GM12878 (cell line): ENCODE measurements around the gene C19orf47. TPM values are rescaled to one million over a fixed set of nuclear protein-coding genes. Genes with fewer than 3 reads are reported as not detected.

Experiments
- FOXM1 ChIP-seq: IDR thresholded peaks from 2 replicates; pipeline ENCODE4 v1.6.1; 2012; ENCODE audit warnings: low read depth, mild to moderate bottlenecking, inconsistent platforms, low read length, moderate library complexity
- MEF2A ChIP-seq: IDR thresholded peaks from 2 replicates; pipeline ENCODE4 v1.6.1; 2011; ENCODE audit warnings: low read depth, mild to moderate bottlenecking, low read length, moderate library complexity; ENCODE audit not compliant: insufficient read depth
- MEF2B ChIP-seq: fragments of 450-650 bp; IDR thresholded peaks from 2 replicates; pipeline ENCODE4 v1.6.1; 2018; ENCODE audit warnings: mild to moderate bottlenecking, moderate library complexity; ENCODE audit not compliant: partially characterized antibody, poor library complexity, severe bottlenecking
- MYB ChIP-seq: fragments of 150-350 bp; IDR thresholded peaks from 2 replicates; pipeline ENCODE4 v1.6.1; 2014; ENCODE audit warnings: mild to moderate bottlenecking, low read depth, low read length, borderline replicate concordance
- NBN ChIP-seq: fragments of 450-650 bp; IDR thresholded peaks from 2 replicates; pipeline ENCODE4 v1.6.1; 2016
- NKRF ChIP-seq: fragments of 450-650 bp; conservative IDR thresholded peaks from 2 replicates; pipeline ENCODE4 v1.6.1; 2017; ENCODE audit warnings: mild to moderate bottlenecking, moderate library complexity
- NR2F1 ChIP-seq: fragments of 450-650 bp; conservative IDR thresholded peaks from 2 replicates; pipeline ENCODE4 v1.6.1; 2017; ENCODE audit warnings: mild to moderate bottlenecking
- POLR2AphosphoS5 ChIP-seq: IDR thresholded peaks from 2 replicates; pipeline ENCODE4 v1.6.1; 2011; ENCODE audit warnings: mild to moderate bottlenecking, low read length, inconsistent platforms
- PRDM15 ChIP-seq: fragments of 450-650 bp; formaldehyde crosslinking; IDR thresholded peaks from 2 replicates; pipeline ENCODE4 v1.4.0; 2020; ENCODE audit warnings: mild to moderate bottlenecking, moderate library complexity
- SIN3A ChIP-seq: IDR thresholded peaks from 2 replicates; pipeline ENCODE4 v1.6.1; 2012; ENCODE audit warnings: low read depth, low read length, improper control_type of control experiment
- SRF ChIP-seq, 2 experiments: IDR thresholded peaks; 2 replicates each; pipeline ENCODE4 v1.6.1; 2011; ENCODE audit warnings: low read depth in 2 of 2, low read length in 2 of 2, mild to moderate bottlenecking in 1 of 2, moderate library complexity in 1 of 2
- TCF12 ChIP-seq: IDR thresholded peaks from 2 replicates; pipeline ENCODE4 v1.6.1; 2011; ENCODE audit warnings: low read depth, mild to moderate bottlenecking, low read length
- polyA plus RNA-seq, 11 experiments: library from polyadenylated mRNA; depleted of rRNA in 4 of 11; unstranded in 6 of 11; stranded (reverse) in 5 of 11; fragments of >200 nt; fragmentation: Nextera tagmentation in 4 of 11; fragmentation: Illumina TruSeq in 1 of 11; extraction: Ambion mirVana in 4 of 11; extraction: Trizol in 1 of 11; gene quantifications; 1 replicate in 1 of 11; 2 replicates in 10 of 11; pipeline versions ENCODE4 v1.2.1 to v1.2.3, GENCODE V29; 2011 to 2016; ENCODE audit warnings: inconsistent platforms in 2 of 11, missing spikeins in 2 of 11, low read depth in 1 of 11
- total RNA-seq, 4 experiments: library from RNA; depleted of rRNA in 3 of 4; stranded (reverse); fragments of >200 nt in 3 of 4; fragmentation: Illumina TruSeq in 1 of 4; extraction: Trizol in 1 of 4; gene quantifications; 2 replicates each; pipeline versions ENCODE4 v1.2.1 to v1.2.3, GENCODE V29; 2013 to 2021
- TF ChIP-seq, protein P1 (sequence below): fragments of 450-650 bp; IDR thresholded peaks from 2 replicates; pipeline ENCODE4 v1.6.1; 2017; ENCODE audit warnings: low read depth, mild to moderate bottlenecking, moderate library complexity
- TF ChIP-seq, protein P2 (sequence below): fragments of 450-650 bp; IDR thresholded peaks from 2 replicates; pipeline ENCODE4 v1.6.1; 2017; ENCODE audit warnings: mild to moderate bottlenecking, moderate library complexity
- TF ChIP-seq, protein P3 (sequence below): IDR thresholded peaks from 2 replicates; pipeline ENCODE4 v1.6.1; 2012; ENCODE audit warnings: low read depth, low read length, improper control_type of control experiment

Gene C19orf47
- total and polyA plus RNA-seq, 10 of the 15 experiments (the other 5 are each of a cell fraction or from before 2014, with no cell fraction given), result 0.11 to 29.1 (median 20.2) TPM

- TF ChIP-seq, protein P1, sequence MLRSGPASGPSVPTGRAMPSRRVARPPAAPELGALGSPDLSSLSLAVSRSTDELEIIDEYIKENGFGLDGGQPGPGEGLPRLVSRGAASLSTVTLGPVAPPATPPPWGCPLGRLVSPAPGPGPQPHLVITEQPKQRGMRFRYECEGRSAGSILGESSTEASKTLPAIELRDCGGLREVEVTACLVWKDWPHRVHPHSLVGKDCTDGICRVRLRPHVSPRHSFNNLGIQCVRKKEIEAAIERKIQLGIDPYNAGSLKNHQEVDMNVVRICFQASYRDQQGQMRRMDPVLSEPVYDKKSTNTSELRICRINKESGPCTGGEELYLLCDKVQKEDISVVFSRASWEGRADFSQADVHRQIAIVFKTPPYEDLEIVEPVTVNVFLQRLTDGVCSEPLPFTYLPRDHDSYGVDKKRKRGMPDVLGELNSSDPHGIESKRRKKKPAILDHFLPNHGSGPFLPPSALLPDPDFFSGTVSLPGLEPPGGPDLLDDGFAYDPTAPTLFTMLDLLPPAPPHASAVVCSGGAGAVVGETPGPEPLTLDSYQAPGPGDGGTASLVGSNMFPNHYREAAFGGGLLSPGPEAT, result 0 out of 2 replicates have a peak, but pooled peaks have one; percentile 22
- TF ChIP-seq SRF (IDR thresholded peaks at IDR 0.05; ENCODE audit: low read depth in 2 of 2, low read length in 2 of 2) (no peak), SIN3A (no peak), FOXM1 (no peak), NKRF (no peak), MEF2A (no peak), NR2F1 (no peak), NBN (0 out of 2 replicates have a peak, but pooled peaks have one; percentile 34), POLR2AphosphoS5 (peak; percentile 39; the same call in 1 of the 2 replicates), MEF2B (peak; percentile 66), PRDM15 (CRISPR knock-in tag) (no peak), MYB (no peak), TCF12 (no peak)
- TF ChIP-seq, protein P2, sequence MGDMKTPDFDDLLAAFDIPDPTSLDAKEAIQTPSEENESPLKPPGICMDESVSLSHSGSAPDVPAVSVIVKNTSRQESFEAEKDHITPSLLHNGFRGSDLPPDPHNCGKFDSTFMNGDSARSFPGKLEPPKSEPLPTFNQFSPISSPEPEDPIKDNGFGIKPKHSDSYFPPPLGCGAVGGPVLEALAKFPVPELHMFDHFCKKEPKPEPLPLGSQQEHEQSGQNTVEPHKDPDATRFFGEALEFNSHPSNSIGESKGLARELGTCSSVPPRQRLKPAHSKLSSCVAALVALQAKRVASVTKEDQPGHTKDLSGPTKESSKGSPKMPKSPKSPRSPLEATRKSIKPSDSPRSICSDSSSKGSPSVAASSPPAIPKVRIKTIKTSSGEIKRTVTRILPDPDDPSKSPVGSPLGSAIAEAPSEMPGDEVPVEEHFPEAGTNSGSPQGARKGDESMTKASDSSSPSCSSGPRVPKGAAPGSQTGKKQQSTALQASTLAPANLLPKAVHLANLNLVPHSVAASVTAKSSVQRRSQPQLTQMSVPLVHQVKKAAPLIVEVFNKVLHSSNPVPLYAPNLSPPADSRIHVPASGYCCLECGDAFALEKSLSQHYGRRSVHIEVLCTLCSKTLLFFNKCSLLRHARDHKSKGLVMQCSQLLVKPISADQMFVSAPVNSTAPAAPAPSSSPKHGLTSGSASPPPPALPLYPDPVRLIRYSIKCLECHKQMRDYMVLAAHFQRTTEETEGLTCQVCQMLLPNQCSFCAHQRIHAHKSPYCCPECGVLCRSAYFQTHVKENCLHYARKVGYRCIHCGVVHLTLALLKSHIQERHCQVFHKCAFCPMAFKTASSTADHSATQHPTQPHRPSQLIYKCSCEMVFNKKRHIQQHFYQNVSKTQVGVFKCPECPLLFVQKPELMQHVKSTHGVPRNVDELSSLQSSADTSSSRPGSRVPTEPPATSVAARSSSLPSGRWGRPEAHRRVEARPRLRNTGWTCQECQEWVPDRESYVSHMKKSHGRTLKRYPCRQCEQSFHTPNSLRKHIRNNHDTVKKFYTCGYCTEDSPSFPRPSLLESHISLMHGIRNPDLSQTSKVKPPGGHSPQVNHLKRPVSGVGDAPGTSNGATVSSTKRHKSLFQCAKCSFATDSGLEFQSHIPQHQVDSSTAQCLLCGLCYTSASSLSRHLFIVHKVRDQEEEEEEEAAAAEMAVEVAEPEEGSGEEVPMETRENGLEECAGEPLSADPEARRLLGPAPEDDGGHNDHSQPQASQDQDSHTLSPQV, result no peak
- TF ChIP-seq, protein P3, sequence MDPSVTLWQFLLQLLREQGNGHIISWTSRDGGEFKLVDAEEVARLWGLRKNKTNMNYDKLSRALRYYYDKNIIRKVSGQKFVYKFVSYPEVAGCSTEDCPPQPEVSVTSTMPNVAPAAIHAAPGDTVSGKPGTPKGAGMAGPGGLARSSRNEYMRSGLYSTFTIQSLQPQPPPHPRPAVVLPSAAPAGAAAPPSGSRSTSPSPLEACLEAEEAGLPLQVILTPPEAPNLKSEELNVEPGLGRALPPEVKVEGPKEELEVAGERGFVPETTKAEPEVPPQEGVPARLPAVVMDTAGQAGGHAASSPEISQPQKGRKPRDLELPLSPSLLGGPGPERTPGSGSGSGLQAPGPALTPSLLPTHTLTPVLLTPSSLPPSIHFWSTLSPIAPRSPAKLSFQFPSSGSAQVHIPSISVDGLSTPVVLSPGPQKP, result 0 out of 2 replicates have a peak, but pooled peaks have one; percentile 19
Measured at GRCh38 chr19:40274585-40275544, 73.3 kb downstream of the C19orf47 start (continued).
